A549 (cell line): ENCODE data around the gene CLCA2. TPM values are rescaled to one million over a fixed set of nuclear protein-coding genes. Genes with fewer than 3 reads are reported as not detected.

Experiments used
- ATAC-seq, 2 experiments: fragments of 200-7000 bp in 1 of 2; fragments of >200 bp in 1 of 2; cut with Nextera tagmentation in 1 of 2; cut with Tn5 transposase in 1 of 2; 3 replicates each; pipeline versions ENCODE4 v1.8.0 to v1.9.1; 2018 to 2020; ENCODE audit warnings: mild to moderate bottlenecking in 1 of 2, moderate library complexity in 1 of 2
- CTCF ChIA-PET: fragments of 300-600 bp; sonication (Branson Sonifier 250); formaldehyde crosslinking; extraction: SDS; loops from one replicate; lab custom pipeline; 2021; ENCODE audit warnings: antibody characterized with exemption, inconsistent platforms; lab: Yijun Ruan, JAX
- POLR2A ChIA-PET: fragments of 350-600 bp; formaldehyde crosslinking; extraction: SDS; loops from one replicate; lab custom pipeline; 2021; ENCODE audit warnings: antibody characterized with exemption, inconsistent platforms; lab: Yijun Ruan, JAX
- DNase-seq, 2 experiments: peaks; one replicate each; pipeline versions ENCODE4 v3.0.0 to v3.0.0-alpha.2; 2011 to 2016; ENCODE audit warnings: low read depth in 1 of 2, low spot score in 1 of 2
- FAIRE-seq: peaks from 2 replicates; lab custom pipeline; 2011; peaks lifted over from hg19 to GRCh38; lab: Jason Lieb, UNC
- H3K27ac ChIP-seq, 2 experiments: fragments of >200 bp; sonication (Bioruptor Twin); formaldehyde crosslinking; 3 replicates each; pipeline ENCODE4 v1.5.1; 2016 to 2017
- H3K4me1 ChIP-seq: fragments of >200 bp; sonication (Bioruptor Twin); formaldehyde crosslinking; 3 replicates; pipeline ENCODE4 v1.6.1; 2016
- H3K4me2 ChIP-seq: fragments of >200 bp; sonication (Bioruptor Twin); formaldehyde crosslinking; 3 replicates; pipeline ENCODE4 v1.6.1; 2016
- H3K4me3 ChIP-seq: fragments of >200 bp; sonication (Bioruptor Twin); formaldehyde crosslinking; 3 replicates; pipeline ENCODE4 v1.5.1; 2016
- H3K9me3 ChIP-seq: fragments of >200 bp; sonication (Bioruptor Twin); formaldehyde crosslinking; 3 replicates; pipeline ENCODE4 v1.6.1; 2016
- CEBPB ChIP-seq, 2 experiments: fragments of >200 bp in 1 of 2; sonication (Bioruptor Twin) in 1 of 2; formaldehyde crosslinking in 1 of 2; IDR thresholded peaks; 2 replicates each; pipeline ENCODE4 v1.6.1; 2012 to 2016
- EHF ChIP-seq: fragments of 250-450 bp; sonication (Bioruptor Pico); IDR thresholded peaks from 2 replicates; pipeline ENCODE4 v1.5.0; 2020; ENCODE audit warnings: mild to moderate bottlenecking
- FOSL2 ChIP-seq, 2 experiments: fragments of 450-650 bp in 1 of 2; fragments of >200 bp in 1 of 2; sonication (Bioruptor Twin) in 1 of 2; formaldehyde crosslinking; IDR thresholded peaks; 2 replicates each; pipeline versions ENCODE4 v1.5.0 to v1.6.1; 2016 to 2020; ENCODE audit warnings: mild to moderate bottlenecking in 1 of 2, moderate library complexity in 1 of 2
- FOXS1 ChIP-seq: fragments of 250-450 bp; sonication (Bioruptor Pico); IDR thresholded peaks from 2 replicates; pipeline ENCODE4 v1.5.0; 2020; ENCODE audit warnings: mild to moderate bottlenecking, moderate library complexity
- HDAC2 ChIP-seq: fragments of 200-600 bp; sonication (generic); IDR thresholded peaks from 2 replicates; pipeline ENCODE4 v1.6.1; 2016
- HOXB5 ChIP-seq: fragments of 250-450 bp; sonication (Bioruptor Pico); IDR thresholded peaks from 2 replicates; pipeline ENCODE4 v1.5.0; 2020; ENCODE audit warnings: mild to moderate bottlenecking, moderate library complexity
- JUN ChIP-seq, 2 experiments: fragments of >200 bp; sonication (Bioruptor Twin); formaldehyde crosslinking; IDR thresholded peaks; 2 replicates in 1 of 2; 3 replicates in 1 of 2; pipeline ENCODE4 v1.6.1; 2016 to 2017
- NPAS2 ChIP-seq: fragments of 250-450 bp; sonication (Bioruptor Pico); IDR thresholded peaks from 2 replicates; pipeline ENCODE4 v1.8.0; 2022; ENCODE audit warnings: mild to moderate bottlenecking, moderate library complexity, borderline replicate concordance
- POLR2A ChIP-seq: IDR thresholded peaks from 2 replicates; pipeline ENCODE4 v1.6.1; 2012; ENCODE audit warnings: mild to moderate bottlenecking, low read length
- POLR2AphosphoS2 ChIP-seq: conservative IDR thresholded peaks from 2 replicates; pipeline ENCODE4 v1.6.1; 2012; ENCODE audit warnings: low read length, improper control_type of control experiment, inconsistent platforms
- RCOR1 ChIP-seq: fragments of 150-350 bp; IDR thresholded peaks from 2 replicates; pipeline ENCODE4 v1.6.1; 2014; ENCODE audit warnings: antibody characterized with exemption, low read length, low read depth
- TP53 ChIP-seq: fragments of 250-450 bp; sonication (Bioruptor Pico); IDR thresholded peaks from 2 replicates; pipeline ENCODE4 v1.5.0; 2021; ENCODE audit warnings: mild to moderate bottlenecking, moderate library complexity
- ZNF302 ChIP-seq: fragments of 250-450 bp; sonication (Bioruptor Pico); IDR thresholded peaks from 2 replicates; pipeline ENCODE4 v1.9.0; 2021; ENCODE audit warnings: inconsistent platforms, mild to moderate bottlenecking, moderate library complexity
- WGBS: methylation state at CpG from one replicate; pipeline ENCODE4 v1.1.6; 2017; ENCODE audit errors: missing lambda C conversion rate; 5-methylcytosine and 5-hydroxymethylcytosine counted together
- polyA plus RNA-seq, 4 experiments: library from polyadenylated mRNA; depleted of rRNA in 3 of 4; stranded (reverse); fragments of >200 nt; fragmentation: RNase III in 1 of 4; extraction: RNeasy Plus Mini Kit Qiagen cat#74134 plus additional on column Dnase treatment in 1 of 4; gene quantifications; 2 replicates in 3 of 4; 3 replicates in 1 of 4; pipeline ENCODE4 v1.2.3, GENCODE V29; 2011 to 2017
- TF ChIP-seq, protein P1 (sequence below): fragments of 200-600 bp; sonication (generic); IDR thresholded peaks from 2 replicates; pipeline ENCODE4 v1.6.1; 2016; ENCODE audit warnings: antibody characterized with exemption, mild to moderate bottlenecking, moderate library complexity
- TF ChIP-seq, protein P2 (sequence below): fragments of 150-350 bp; IDR thresholded peaks from 2 replicates; pipeline ENCODE4 v1.6.1; 2014; ENCODE audit warnings: low read depth, mild to moderate bottlenecking, low read length
- TF ChIP-seq, protein P3 (sequence below): IDR thresholded peaks from 2 replicates; pipeline ENCODE4 v1.6.1; 2012
- TF ChIP-seq, protein P4 (sequence below): fragments of >200 bp; sonication (Bioruptor Twin); formaldehyde crosslinking; IDR thresholded peaks from 3 replicates; pipeline ENCODE4 v1.6.1; 2016

Gene CLCA2
- polyA plus RNA-seq, 2 of the 4 experiments (the other 2 are of a cell fraction): 0.05 TPM; not detected in 1

DNA sequence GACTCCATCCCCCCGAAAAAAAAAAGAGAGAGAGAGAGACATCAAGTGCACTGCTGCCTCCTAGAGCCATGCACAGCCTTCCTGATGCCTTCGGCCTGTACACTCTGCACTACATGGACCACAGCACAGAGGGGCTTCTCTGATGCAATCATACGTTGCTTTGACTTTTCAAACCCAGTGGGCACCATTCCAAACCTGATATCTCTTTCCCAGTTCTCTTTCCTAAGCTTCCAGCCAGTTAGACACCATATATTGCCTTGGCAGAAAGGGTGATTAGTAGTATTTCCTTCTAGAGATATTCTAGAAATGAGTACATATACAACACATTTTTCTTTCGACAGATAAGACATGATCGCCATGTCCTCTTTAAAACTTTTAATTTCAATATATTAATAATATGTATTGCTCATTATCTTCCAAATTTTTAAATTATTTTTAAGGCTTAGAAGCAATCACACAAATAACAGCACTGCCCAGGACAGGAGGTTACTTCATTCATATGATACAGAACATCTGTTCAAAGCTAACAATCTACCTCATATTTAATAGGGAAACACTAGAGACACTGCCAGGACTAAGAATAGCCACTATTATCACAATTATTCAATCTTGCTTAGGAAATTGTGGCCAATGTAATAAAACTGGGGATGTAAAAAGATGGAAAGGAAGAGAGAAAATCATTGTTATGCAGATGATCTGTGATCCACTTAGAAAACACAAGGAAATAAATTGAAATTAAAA is 54.6 kb downstream of the CLCA2 start:
- CTCF ChIA-PET: no interaction called here

DNA sequence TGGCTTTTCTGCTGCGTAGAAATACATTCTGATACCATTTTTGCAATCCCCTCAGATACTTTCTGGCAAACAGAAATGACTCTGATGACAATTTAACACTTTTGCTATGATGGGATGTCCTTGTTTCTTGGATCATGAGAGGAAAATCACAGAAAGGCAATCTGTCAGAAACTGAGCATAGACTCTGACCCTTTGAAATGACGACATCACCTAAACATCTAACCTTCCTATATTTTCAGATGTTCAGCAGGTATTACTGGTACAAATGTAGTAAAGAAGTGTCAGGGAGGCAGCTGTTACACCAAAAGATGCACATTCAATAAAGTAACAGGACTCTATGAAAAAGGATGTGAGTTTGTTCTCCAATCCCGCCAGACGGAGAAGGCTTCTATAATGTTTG is 58.0 kb downstream of the CLCA2 start:
- DNase-seq (no peak), FAIRE-seq (no peak), ATAC-seq (no peak)
- WGBS: 49% methylated on average over 4 of the region's 4 CpGs
- H3K9me3 ChIP-seq: no peaks in the 10 kb centered on the region
- H3K4me2 ChIP-seq: no peak overlapping the region
- no peaks in the 10 kb centered on the region for H3K4me1 ChIP-seq
- no peak overlapping the region for H3K4me3 ChIP-seq
- POLR2A ChIA-PET: no interaction called here
- H3K27ac ChIP-seq: no peak overlapping the region
- CTCF ChIA-PET: interaction anchor here (1.3 kb wide), 1 partner anchor 7 kb away, joined by 4 read pairs; no protein-coding TSS in a partner anchor
- TF ChIP-seq JUN (IDR thresholded peaks at IDR 0.05): no peak
- no peak for TF ChIP-seq FOSL2 (IDR thresholded peaks at IDR 0.05)
- TF ChIP-seq FOSL2 (CRISPR knock-in tag; IDR thresholded peaks at IDR 0.05): no peak
- TF ChIP-seq EHF (CRISPR knock-in tag): no peak
- TF ChIP-seq POLR2AphosphoS2: no peak
- TF ChIP-seq, protein P1, sequence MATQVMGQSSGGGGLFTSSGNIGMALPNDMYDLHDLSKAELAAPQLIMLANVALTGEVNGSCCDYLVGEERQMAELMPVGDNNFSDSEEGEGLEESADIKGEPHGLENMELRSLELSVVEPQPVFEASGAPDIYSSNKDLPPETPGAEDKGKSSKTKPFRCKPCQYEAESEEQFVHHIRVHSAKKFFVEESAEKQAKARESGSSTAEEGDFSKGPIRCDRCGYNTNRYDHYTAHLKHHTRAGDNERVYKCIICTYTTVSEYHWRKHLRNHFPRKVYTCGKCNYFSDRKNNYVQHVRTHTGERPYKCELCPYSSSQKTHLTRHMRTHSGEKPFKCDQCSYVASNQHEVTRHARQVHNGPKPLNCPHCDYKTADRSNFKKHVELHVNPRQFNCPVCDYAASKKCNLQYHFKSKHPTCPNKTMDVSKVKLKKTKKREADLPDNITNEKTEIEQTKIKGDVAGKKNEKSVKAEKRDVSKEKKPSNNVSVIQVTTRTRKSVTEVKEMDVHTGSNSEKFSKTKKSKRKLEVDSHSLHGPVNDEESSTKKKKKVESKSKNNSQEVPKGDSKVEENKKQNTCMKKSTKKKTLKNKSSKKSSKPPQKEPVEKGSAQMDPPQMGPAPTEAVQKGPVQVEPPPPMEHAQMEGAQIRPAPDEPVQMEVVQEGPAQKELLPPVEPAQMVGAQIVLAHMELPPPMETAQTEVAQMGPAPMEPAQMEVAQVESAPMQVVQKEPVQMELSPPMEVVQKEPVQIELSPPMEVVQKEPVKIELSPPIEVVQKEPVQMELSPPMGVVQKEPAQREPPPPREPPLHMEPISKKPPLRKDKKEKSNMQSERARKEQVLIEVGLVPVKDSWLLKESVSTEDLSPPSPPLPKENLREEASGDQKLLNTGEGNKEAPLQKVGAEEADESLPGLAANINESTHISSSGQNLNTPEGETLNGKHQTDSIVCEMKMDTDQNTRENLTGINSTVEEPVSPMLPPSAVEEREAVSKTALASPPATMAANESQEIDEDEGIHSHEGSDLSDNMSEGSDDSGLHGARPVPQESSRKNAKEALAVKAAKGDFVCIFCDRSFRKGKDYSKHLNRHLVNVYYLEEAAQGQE: no peak
- TF ChIP-seq, protein P2, sequence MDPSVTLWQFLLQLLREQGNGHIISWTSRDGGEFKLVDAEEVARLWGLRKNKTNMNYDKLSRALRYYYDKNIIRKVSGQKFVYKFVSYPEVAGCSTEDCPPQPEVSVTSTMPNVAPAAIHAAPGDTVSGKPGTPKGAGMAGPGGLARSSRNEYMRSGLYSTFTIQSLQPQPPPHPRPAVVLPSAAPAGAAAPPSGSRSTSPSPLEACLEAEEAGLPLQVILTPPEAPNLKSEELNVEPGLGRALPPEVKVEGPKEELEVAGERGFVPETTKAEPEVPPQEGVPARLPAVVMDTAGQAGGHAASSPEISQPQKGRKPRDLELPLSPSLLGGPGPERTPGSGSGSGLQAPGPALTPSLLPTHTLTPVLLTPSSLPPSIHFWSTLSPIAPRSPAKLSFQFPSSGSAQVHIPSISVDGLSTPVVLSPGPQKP: no peak

More for the DNA sequence above, 54.6 kb downstream of the CLCA2 start:
- TF ChIP-seq POLR2A (no peak), RCOR1 (no peak)
- Histone ChIP-seq H3K4me2 (no peak overlapping the region), H3K4me3 (no peak overlapping the region), H3K27ac (no peak overlapping the region), H3K4me1 (no peaks in the 10 kb centered on the region), H3K9me3 (no peaks in the 10 kb centered on the region)
- ATAC-seq (no peak), DNase-seq (no peak), FAIRE-seq (no peak)
- 64% methylated on average over 5 of the region's 5 CpGs for WGBS
- POLR2A ChIA-PET: no interaction called here

- ATAC-seq (0 out of 6 replicates have a peak, but pooled peaks of 1 of the 2 experiments have one; percentile 19), DNase-seq (no peak), FAIRE-seq (no peak)
- Histone ChIP-seq H3K9me3 (no peaks in the 10 kb centered on the region), H3K27ac (no peak overlapping the region), H3K4me3 (no peak overlapping the region), H3K4me1 (no peaks in the 10 kb centered on the region), H3K4me2 (no peak overlapping the region)
- ChIA-PET CTCF (interaction anchor here (1.0 to 2.4 kb wide), 2 partner anchors 13 to 15 kb away, joined by 4 to 7 read pairs; no protein-coding TSS in a partner anchor), POLR2A (no interaction called here)
- 8% methylated on average over 4 of the region's 4 CpGs for WGBS
- TF ChIP-seq HDAC2 (no peak), TP53 (CRISPR knock-in tag) (no peak), HOXB5 (CRISPR knock-in tag) (no peak), ZNF302 (CRISPR knock-in tag) (no peak), CEBPB (IDR thresholded peaks at IDR 0.05) (no peak), FOXS1 (CRISPR knock-in tag) (no peak), NPAS2 (no peak)
- TF ChIP-seq, protein P3, sequence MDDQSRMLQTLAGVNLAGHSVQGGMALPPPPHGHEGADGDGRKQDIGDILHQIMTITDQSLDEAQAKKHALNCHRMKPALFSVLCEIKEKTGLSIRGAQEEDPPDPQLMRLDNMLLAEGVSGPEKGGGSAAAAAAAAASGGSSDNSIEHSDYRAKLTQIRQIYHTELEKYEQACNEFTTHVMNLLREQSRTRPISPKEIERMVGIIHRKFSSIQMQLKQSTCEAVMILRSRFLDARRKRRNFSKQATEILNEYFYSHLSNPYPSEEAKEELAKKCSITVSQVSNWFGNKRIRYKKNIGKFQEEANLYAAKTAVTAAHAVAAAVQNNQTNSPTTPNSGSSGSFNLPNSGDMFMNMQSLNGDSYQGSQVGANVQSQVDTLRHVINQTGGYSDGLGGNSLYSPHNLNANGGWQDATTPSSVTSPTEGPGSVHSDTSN: no peak
- TF ChIP-seq, protein P2: no peak
- TF ChIP-seq, protein P4, sequence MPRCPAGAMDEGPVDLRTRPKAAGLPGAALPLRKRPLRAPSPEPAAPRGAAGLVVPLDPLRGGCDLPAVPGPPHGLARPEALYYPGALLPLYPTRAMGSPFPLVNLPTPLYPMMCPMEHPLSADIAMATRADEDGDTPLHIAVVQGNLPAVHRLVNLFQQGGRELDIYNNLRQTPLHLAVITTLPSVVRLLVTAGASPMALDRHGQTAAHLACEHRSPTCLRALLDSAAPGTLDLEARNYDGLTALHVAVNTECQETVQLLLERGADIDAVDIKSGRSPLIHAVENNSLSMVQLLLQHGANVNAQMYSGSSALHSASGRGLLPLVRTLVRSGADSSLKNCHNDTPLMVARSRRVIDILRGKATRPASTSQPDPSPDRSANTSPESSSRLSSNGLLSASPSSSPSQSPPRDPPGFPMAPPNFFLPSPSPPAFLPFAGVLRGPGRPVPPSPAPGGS: no peak
Observed at GRCh38 chr1:86487131-86487810, 63.3 kb downstream of the CLCA2 start.
